GM12878 (cell line): ENCODE data around the gene A3GALT2. TPM values are rescaled to one million over a fixed set of nuclear protein-coding genes. Genes with fewer than 3 reads are reported as not detected.

Source experiments
- FOXK2 ChIP-seq: fragments of 450-650 bp; IDR thresholded peaks from 2 replicates; pipeline ENCODE4 v1.6.1; 2017; ENCODE audit warnings: mild to moderate bottlenecking, moderate library complexity
- FOXM1 ChIP-seq: IDR thresholded peaks from 2 replicates; pipeline ENCODE4 v1.6.1; 2012; ENCODE audit warnings: low read depth, mild to moderate bottlenecking, inconsistent platforms, low read length, moderate library complexity
- HDAC6 ChIP-seq: fragments of 200-600 bp; sonication (generic); IDR thresholded peaks from one replicate; pipeline ENCODE4 v1.8.0; 2017; ENCODE audit warnings: antibody characterized with exemption; ENCODE audit not compliant: unreplicated experiment
- KAT2A ChIP-seq: conservative IDR thresholded peaks from 2 replicates; pipeline ENCODE4 v1.6.1; 2011; ENCODE audit warnings: low read depth, low read length; ENCODE audit not compliant: control insufficient read depth
- NR2F1 ChIP-seq: fragments of 450-650 bp; conservative IDR thresholded peaks from 2 replicates; pipeline ENCODE4 v1.6.1; 2017; ENCODE audit warnings: mild to moderate bottlenecking
- POLR2A ChIP-seq: IDR thresholded peaks from 2 replicates; pipeline ENCODE4 v1.6.1; 2011; ENCODE audit warnings: low read depth, mild to moderate bottlenecking, low read length
- RUNX3 ChIP-seq: IDR thresholded peaks from 2 replicates; pipeline ENCODE4 v1.6.1; 2012; ENCODE audit warnings: low read length, inconsistent platforms
- ZNF217 ChIP-seq: fragments of 450-650 bp; IDR thresholded peaks from 2 replicates; pipeline ENCODE4 v1.6.1; 2017; ENCODE audit warnings: antibody characterized with exemption, mild to moderate bottlenecking
- polyA plus RNA-seq, 11 experiments: library from polyadenylated mRNA; depleted of rRNA in 4 of 11; unstranded in 6 of 11; stranded (reverse) in 5 of 11; fragments of >200 nt; fragmentation: Nextera tagmentation in 4 of 11; fragmentation: Illumina TruSeq in 1 of 11; extraction: Ambion mirVana in 4 of 11; extraction: Trizol in 1 of 11; gene quantifications; 1 replicate in 1 of 11; 2 replicates in 10 of 11; pipeline versions ENCODE4 v1.2.1 to v1.2.3, GENCODE V29; 2011 to 2016; ENCODE audit warnings: inconsistent platforms in 2 of 11, missing spikeins in 2 of 11, low read depth in 1 of 11
- total RNA-seq, 4 experiments: library from RNA; depleted of rRNA in 3 of 4; stranded (reverse); fragments of >200 nt in 3 of 4; fragmentation: Illumina TruSeq in 1 of 4; extraction: Trizol in 1 of 4; gene quantifications; 2 replicates each; pipeline versions ENCODE4 v1.2.1 to v1.2.3, GENCODE V29; 2013 to 2021
- TF ChIP-seq, protein P1 (sequence below): fragments of 450-650 bp; IDR thresholded peaks from 2 replicates; pipeline ENCODE4 v1.6.1; 2017; ENCODE audit warnings: mild to moderate bottlenecking, low read depth, inconsistent platforms; ENCODE audit not compliant: poor library complexity, severe bottlenecking
- TF ChIP-seq, protein P2 (sequence below): fragments of 450-650 bp; IDR thresholded peaks from 2 replicates; pipeline ENCODE4 v1.6.1; 2016; ENCODE audit warnings: mild to moderate bottlenecking, moderate library complexity, borderline replicate concordance

The A3GALT2 gene
- total and polyA plus RNA-seq, 10 of the 15 experiments (the other 5 are each of a cell fraction or from before 2014, with no cell fraction given), result not detected

DNA sequence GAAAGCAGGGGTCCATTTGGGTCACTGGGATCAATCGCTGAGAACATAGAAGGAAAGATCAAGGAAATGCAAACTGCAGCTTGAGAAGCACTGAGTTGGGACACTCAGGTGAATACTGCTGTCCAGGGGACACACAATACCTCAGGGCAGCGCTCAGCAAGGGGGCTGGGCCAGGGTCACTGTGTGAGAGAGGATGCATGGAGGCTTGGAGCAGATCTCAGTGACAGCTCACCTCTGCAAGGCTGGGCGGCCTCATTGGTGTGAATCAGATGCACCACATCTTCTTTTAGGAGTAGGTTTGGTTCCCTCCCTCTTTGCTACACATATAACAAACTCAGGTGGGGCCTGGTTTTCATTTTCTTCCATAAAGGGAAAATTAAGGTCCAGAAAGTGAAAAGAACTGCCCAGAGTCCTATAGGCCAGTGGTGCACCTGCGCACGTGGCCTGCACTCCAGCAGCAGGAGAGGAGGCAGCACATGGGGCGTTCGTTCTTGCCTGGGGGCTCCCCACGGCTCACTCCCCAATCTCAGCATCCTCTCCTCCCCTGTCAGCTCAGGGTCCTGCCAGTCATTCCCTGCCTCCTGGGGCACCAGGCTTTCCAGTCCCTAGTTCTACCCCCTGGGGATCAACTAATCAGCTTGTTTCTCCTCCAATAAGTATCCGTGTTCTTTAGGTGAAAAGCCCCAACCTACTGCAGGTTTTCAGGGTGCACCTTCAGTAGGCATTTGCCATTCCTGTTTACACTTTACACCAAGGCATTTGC, 1.5 kb downstream of the A3GALT2 start (continued):
- TF ChIP-seq, protein P1, sequence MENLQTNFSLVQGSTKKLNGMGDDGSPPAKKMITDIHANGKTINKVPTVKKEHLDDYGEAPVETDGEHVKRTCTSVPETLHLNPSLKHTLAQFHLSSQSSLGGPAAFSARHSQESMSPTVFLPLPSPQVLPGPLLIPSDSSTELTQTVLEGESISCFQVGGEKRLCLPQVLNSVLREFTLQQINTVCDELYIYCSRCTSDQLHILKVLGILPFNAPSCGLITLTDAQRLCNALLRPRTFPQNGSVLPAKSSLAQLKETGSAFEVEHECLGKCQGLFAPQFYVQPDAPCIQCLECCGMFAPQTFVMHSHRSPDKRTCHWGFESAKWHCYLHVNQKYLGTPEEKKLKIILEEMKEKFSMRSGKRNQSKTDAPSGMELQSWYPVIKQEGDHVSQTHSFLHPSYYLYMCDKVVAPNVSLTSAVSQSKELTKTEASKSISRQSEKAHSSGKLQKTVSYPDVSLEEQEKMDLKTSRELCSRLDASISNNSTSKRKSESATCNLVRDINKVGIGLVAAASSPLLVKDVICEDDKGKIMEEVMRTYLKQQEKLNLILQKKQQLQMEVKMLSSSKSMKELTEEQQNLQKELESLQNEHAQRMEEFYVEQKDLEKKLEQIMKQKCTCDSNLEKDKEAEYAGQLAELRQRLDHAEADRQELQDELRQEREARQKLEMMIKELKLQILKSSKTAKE, result no peak
- TF ChIP-seq NR2F1, result no peak
- no peak for TF ChIP-seq POLR2A
- TF ChIP-seq, protein P2, sequence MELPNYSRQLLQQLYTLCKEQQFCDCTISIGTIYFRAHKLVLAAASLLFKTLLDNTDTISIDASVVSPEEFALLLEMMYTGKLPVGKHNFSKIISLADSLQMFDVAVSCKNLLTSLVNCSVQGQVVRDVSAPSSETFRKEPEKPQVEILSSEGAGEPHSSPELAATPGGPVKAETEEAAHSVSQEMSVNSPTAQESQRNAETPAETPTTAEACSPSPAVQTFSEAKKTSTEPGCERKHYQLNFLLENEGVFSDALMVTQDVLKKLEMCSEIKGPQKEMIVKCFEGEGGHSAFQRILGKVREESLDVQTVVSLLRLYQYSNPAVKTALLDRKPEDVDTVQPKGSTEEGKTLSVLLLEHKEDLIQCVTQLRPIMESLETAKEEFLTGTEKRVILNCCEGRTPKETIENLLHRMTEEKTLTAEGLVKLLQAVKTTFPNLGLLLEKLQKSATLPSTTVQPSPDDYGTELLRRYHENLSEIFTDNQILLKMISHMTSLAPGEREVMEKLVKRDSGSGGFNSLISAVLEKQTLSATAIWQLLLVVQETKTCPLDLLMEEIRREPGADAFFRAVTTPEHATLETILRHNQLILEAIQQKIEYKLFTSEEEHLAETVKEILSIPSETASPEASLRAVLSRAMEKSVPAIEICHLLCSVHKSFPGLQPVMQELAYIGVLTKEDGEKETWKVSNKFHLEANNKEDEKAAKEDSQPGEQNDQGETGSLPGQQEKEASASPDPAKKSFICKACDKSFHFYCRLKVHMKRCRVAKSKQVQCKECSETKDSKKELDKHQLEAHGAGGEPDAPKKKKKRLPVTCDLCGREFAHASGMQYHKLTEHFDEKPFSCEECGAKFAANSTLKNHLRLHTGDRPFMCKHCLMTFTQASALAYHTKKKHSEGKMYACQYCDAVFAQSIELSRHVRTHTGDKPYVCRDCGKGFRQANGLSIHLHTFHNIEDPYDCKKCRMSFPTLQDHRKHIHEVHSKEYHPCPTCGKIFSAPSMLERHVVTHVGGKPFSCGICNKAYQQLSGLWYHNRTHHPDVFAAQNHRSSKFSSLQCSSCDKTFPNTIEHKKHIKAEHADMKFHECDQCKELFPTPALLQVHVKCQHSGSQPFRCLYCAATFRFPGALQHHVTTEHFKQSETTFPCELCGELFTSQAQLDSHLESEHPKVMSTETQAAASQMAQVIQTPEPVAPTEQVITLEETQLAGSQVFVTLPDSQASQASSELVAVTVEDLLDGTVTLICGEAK, result no peak
- TF ChIP-seq FOXM1, result no peak
- TF ChIP-seq KAT2A, result no peak
- TF ChIP-seq RUNX3, result no peak
- TF ChIP-seq FOXK2, result no peak
- no peak for TF ChIP-seq HDAC6
- TF ChIP-seq ZNF217, result no peak
